Testis (tissue), 3 donors: ENCODE data around the gene ASB3. TPM values are rescaled to one million over a fixed set of nuclear protein-coding genes. Genes with fewer than 3 reads are reported as not detected.
"Not testable (repeated sequence)": the region's sequence is repeated elsewhere in the genome, so short reads cannot be mapped to it uniquely, and the experiment has no call there.

Experiments
- DNase-seq: peaks from one replicate; pipeline ENCODE4 v3.0.0-alpha.2; 2019
- H3K27ac ChIP-seq, 2 donors: fragments of 200-600 bp; sonication (generic); one replicate each; pipeline ENCODE4 v1.5.1; 2019
- H3K27me3 ChIP-seq: fragments of 200-600 bp; sonication (generic); one replicate; pipeline ENCODE4 v1.5.1; 2019
- H3K36me3 ChIP-seq: fragments of 200-600 bp; sonication (generic); one replicate; pipeline ENCODE4 v1.5.1; 2017; ENCODE audit warnings: low read depth; ENCODE audit errors: missing control alignments
- H3K4me1 ChIP-seq: fragments of 200-600 bp; sonication (generic); one replicate; pipeline ENCODE4 v1.5.1; 2019
- H3K4me3 ChIP-seq, 2 donors: fragments of 200-600 bp; sonication (generic); one replicate each; pipeline ENCODE4 v1.5.1; 2017 to 2019
- H3K9me3 ChIP-seq: fragments of 200-600 bp; sonication (generic); one replicate; pipeline ENCODE4 v1.5.1; 2017
- CTCF ChIP-seq, 3 experiments: fragments of 450-650 bp in 2 of 3; fragments of 200-600 bp in 1 of 3; sonication (generic) in 1 of 3; IDR thresholded peaks; one replicate each; pipeline ENCODE4 v1.5.1; 2016 to 2019; ENCODE audit warnings: antibody characterized with exemption in 3 of 3, mild to moderate bottlenecking in 2 of 3, moderate library complexity in 1 of 3
- POLR2A ChIP-seq: fragments of 450-650 bp; IDR thresholded peaks from one replicate; pipeline ENCODE4 v1.6.1; 2017; ENCODE audit warnings: antibody characterized with exemption, mild to moderate bottlenecking, moderate library complexity
- WGBS, 2 donors: methylation state at CpG; one replicate each; pipeline ENCODE4 v1.1.5; 2018; 5-methylcytosine and 5-hydroxymethylcytosine counted together
- intact Hi-C: fragments of 100-400 bp; cut with DNase I; formaldehyde crosslinking; loops from one replicate; pipeline ENCODE4 v1.15.1; 2023; ENCODE audit warnings: low total_unique reads
- polyA plus RNA-seq: library from polyadenylated mRNA; stranded (reverse); fragments of 350-450 nt; fragmentation: Illumina TruSeq; extraction: RNeasy Lipid Tissue Mini Kit (QIAGEN cat#74804); gene quantifications from one replicate; pipeline ENCODE4 v1.2.3, GENCODE V29; 2014; ENCODE audit warnings: low read depth, low replicate concordance; ENCODE audit not compliant: insufficient read depth
- total RNA-seq, 2 donors: library from RNA; depleted of rRNA; stranded (reverse); fragments of >200 nt; gene quantifications; one replicate each; pipeline ENCODE4 v1.2.3, GENCODE V29; 2016

ASB3 gene
- total and polyA plus RNA-seq, 3 donors from 2014 or later = 26.9 to 31.8 (median 29.0) TPM

DNA sequence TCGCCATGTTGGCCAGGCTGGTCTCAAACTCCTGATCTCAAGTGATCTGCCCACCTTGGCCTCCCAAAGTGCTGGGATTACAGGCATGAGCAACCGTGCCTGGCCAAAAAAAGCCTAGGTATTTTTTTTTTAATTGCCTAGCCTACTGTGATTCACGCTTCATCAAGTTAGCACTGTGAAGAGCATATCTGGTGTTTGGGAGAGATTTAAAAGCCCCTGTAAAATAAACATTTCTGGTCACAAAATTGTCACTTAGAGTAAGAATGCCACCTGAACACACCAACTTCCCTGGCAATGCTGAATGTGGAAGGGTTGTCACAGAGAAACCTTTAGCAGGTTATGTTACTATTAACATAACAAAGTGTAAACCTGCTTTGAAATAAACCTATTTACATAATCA lies 58.8 kb downstream of the ASB3 start:
- no peak for DNase-seq

GRCh38 chr2:53725662-53726061 lies 61.1 kb downstream of the ASB3 start:
- WGBS, 2 donors = 92 to 94% methylated on average over 4 of the region's 4 CpGs
- Histone ChIP-seq H3K27me3 (no peaks in the 10 kb centered on the region), H3K4me3 (no peak overlapping the region), H3K4me1 (no peaks in the 10 kb centered on the region), H3K9me3 (no peaks in the 10 kb centered on the region), H3K27ac (no peak overlapping the region), H3K36me3 (no peaks in the 10 kb centered on the region)
- TF ChIP-seq CTCF (IDR thresholded peaks at IDR 0.05) (no peak), POLR2A (no peak)
- DNase-seq = no peak
- intact Hi-C loops = no loop called here

More for the DNA sequence above, 58.8 kb downstream of the ASB3 start:
- intact Hi-C loops = no loop called here
- Histone ChIP-seq H3K9me3 (no peaks in the 10 kb centered on the region), H3K36me3 (no peaks in the 10 kb centered on the region), H3K27ac (no peak overlapping the region), H3K27me3 (no peaks in the 10 kb centered on the region), H3K4me1 (no peaks in the 10 kb centered on the region), H3K4me3 (no peak overlapping the region)
- 92 to 97% methylated on average over 3 of the region's 3 CpGs for WGBS, 2 donors
- TF ChIP-seq CTCF (IDR thresholded peaks at IDR 0.05) (no peak), POLR2A (no peak)

GRCh38 chr2:53724536-53724935 lies 62.2 kb downstream of the ASB3 start:
- Histone ChIP-seq H3K4me3 (no peak overlapping the region), H3K4me1 (no peaks in the 10 kb centered on the region), H3K27ac (no peak overlapping the region), H3K36me3 (no peaks in the 10 kb centered on the region), H3K9me3 (no peaks in the 10 kb centered on the region), H3K27me3 (no peaks in the 10 kb centered on the region)
- no peak for DNase-seq
- WGBS, 2 donors = 95 to 97% methylated on average over 2 of the region's 2 CpGs
- intact Hi-C loops = no loop called here
- TF ChIP-seq POLR2A = no peak
- TF ChIP-seq CTCF (IDR thresholded peaks at IDR 0.05) = no peak

DNA sequence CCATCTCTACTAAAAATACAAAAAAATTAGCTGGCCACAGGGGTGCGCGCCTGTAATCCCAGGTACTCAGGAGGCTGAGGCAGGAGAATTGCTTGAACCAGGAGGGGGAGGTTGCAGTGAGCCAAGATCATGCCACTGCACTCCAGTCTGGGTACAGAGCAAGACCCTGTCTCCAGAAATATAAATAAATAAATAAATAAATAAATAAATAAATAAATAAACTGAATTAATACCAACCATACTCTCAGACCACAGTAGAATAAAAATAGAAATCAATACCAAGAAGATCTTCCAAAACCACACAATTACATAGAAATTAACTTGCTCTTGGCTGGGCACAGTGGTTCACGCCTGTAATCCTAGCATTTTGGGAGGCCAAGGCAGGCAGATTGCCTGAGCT lies 65.8 kb downstream of the ASB3 start:
- intact Hi-C loops, H3K9me3 ChIP-seq, H3K27me3 ChIP-seq, DNase-seq, H3K4me1 ChIP-seq, H3K36me3 ChIP-seq, H3K27ac ChIP-seq, H3K4me3 ChIP-seq: not testable (repeated sequence)
- WGBS, 2 donors = 94 to 99% methylated on average over 3 of the region's 3 CpGs

DNA sequence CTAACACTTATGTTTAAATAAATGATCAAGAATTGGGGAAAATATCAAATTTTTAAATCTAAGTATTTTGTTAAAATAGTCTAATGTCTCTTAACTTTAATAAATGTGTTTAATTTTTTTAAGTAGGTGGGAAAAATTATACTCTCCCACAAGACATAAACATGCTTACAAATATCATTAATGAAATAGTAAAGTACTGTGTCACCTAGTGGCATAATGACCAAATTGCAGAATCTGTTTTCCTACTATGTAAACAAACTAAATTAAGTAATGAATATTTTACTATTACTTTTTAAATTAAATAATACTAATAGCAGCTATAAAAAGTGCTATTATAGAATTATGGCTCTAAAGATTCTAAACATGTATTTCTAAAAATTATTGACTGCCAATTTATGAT lies 71.2 kb downstream of the ASB3 start:
- Histone ChIP-seq H3K27ac (no peak overlapping the region), H3K36me3 (no peaks in the 10 kb centered on the region), H3K27me3 (no peaks in the 10 kb centered on the region), H3K9me3 (no peaks in the 10 kb centered on the region), H3K4me3 (no peak overlapping the region), H3K4me1 (no peaks in the 10 kb centered on the region)
- no peak for TF ChIP-seq POLR2A
- peak in 1 of 3 experiments; percentile 61 for TF ChIP-seq CTCF (IDR thresholded peaks at IDR 0.05)
- intact Hi-C loops = no loop called here
- DNase-seq = no peak
